Activated B cell treated with CpG ODN at 0.5 μM for 24 hours (primary cell): Measurements from ENCODE around the gene STK24. TPM values are rescaled to one million over a fixed set of nuclear protein-coding genes. Genes with fewer than 3 reads are reported as not detected.

ENCODE experiments used
- ATAC-seq: fragments of 200-7000 bp; cut with Tn5 transposase; one replicate; pipeline ENCODE4 v1.10.0; 2021; ENCODE audit warnings: low read depth, mild to moderate bottlenecking, moderate library complexity
- CTCF ChIA-PET: fragments of 350-600 bp; sonication (Branson Sonifier 250); formaldehyde crosslinking; loops from one replicate; lab custom pipeline; 2021; ENCODE audit warnings: antibody characterized with exemption; lab: Charles Lee
- POLR2A ChIA-PET: fragments of 350-600 bp; sonication (Branson Sonifier 250); formaldehyde crosslinking; loops from one replicate; lab custom pipeline; 2021; ENCODE audit warnings: antibody characterized with exemption; lab: Charles Lee
- DNase-seq: peaks from one replicate; pipeline ENCODE4 v3.0.0; 2022
- H3K27ac Mint-ChIP-seq: one replicate; pipeline ENCODE4 v1.8.0; 2020; ENCODE audit warnings: mixed read lengths
- H3K27me3 Mint-ChIP-seq: one replicate; pipeline ENCODE4 v1.8.0; 2021; ENCODE audit warnings: mixed read lengths
- H3K36me3 Mint-ChIP-seq: one replicate; pipeline ENCODE4 v1.8.0; 2021; ENCODE audit warnings: low read depth, mixed read lengths
- H3K4me1 Mint-ChIP-seq: one replicate; pipeline ENCODE4 v1.8.0; 2021; ENCODE audit warnings: mixed read lengths
- H3K4me3 Mint-ChIP-seq: one replicate; pipeline ENCODE4 v1.8.0; 2020; ENCODE audit warnings: mild to moderate bottlenecking, mixed read lengths
- H3K9me3 Mint-ChIP-seq: one replicate; pipeline ENCODE4 v1.8.0; 2020; ENCODE audit warnings: mixed read lengths
- CTCF ChIP-seq: fragments of 200-600 bp; IDR thresholded peaks from one replicate; pipeline ENCODE4 v1.8.0; 2022; ENCODE audit warnings: antibody characterized with exemption, mild to moderate bottlenecking
- intact Hi-C: fragments of 100-400 bp; cut with micrococcal nuclease; formaldehyde crosslinking; loops from one replicate; pipeline ENCODE4 v1.15.1; 2024
- total RNA-seq: library from RNA; stranded (reverse); gene quantifications from 2 replicates; pipeline ENCODE4 v1.2.3, GENCODE V29; 2022

The STK24 gene
- total RNA-seq, 1 donor from 2014 or later: 84.8 TPM

- ChIA-PET CTCF (no interaction called here), POLR2A (no interaction called here)
- no peak for DNase-seq
- Mint-ChIP-seq H3K9me3 (no peaks in the 10 kb centered on the region), H3K4me1 (peaks cover 1% of the 10 kb centered on the region), H3K27ac (no peak overlapping the region), H3K4me3 (no peak overlapping the region), H3K27me3 (peaks cover 7% of the 10 kb centered on the region), H3K36me3 (no peaks in the 10 kb centered on the region)
- ATAC-seq: no peak
- TF ChIP-seq CTCF: no peak
- intact Hi-C loops: no loop called here
Measured at GRCh38 chr13:98613591-98613990, 36.7 kb upstream of the STK24 start.

GRCh38 chr13:98609756-98610155, 32.8 kb upstream of the STK24 start:
- ATAC-seq: no peak
- intact Hi-C loops: no loop called here
- POLR2A ChIA-PET: no interaction called here

GRCh38 chr13:98606296-98606695, 29.4 kb upstream of the STK24 start:
- Mint-ChIP-seq H3K4me1 (peaks cover 1% of the 10 kb centered on the region), H3K27me3 (peaks cover 3% of the 10 kb centered on the region), H3K9me3 (no peaks in the 10 kb centered on the region), H3K4me3 (no peak overlapping the region), H3K27ac (no peak overlapping the region), H3K36me3 (no peaks in the 10 kb centered on the region)
- ATAC-seq: no peak
- ChIA-PET CTCF (no interaction called here), POLR2A (no interaction called here)
- no peak for TF ChIP-seq CTCF
- intact Hi-C loops: no loop called here
- no peak for DNase-seq

More at GRCh38 chr13:98609756-98610155, 32.8 kb upstream of the STK24 start:
- Mint-ChIP-seq H3K27ac (no peak overlapping the region), H3K4me3 (no peak overlapping the region), H3K36me3 (no peaks in the 10 kb centered on the region), H3K4me1 (peaks cover 1% of the 10 kb centered on the region), H3K9me3 (no peaks in the 10 kb centered on the region), H3K27me3 (peaks cover 7% of the 10 kb centered on the region)
- CTCF ChIA-PET: no interaction called here
- no peak for TF ChIP-seq CTCF
- DNase-seq: no peak

- Mint-ChIP-seq H3K4me3 (no peak overlapping the region), H3K27me3 (no peaks in the 10 kb centered on the region), H3K9me3 (no peaks in the 10 kb centered on the region), H3K36me3 (no peaks in the 10 kb centered on the region), H3K27ac (no peak overlapping the region), H3K4me1 (peaks cover 9% of the 10 kb centered on the region)
- DNase-seq: no peak
- CTCF ChIA-PET: no interaction called here
- no peak for TF ChIP-seq CTCF
- POLR2A ChIA-PET: interaction anchor here (0.5 kb wide), 1 partner anchor 526 kb away, joined by 3 read pairs; no protein-coding TSS in a partner anchor
- intact Hi-C loops: no loop called here
- ATAC-seq: no peak
Measured at GRCh38 chr13:98599502-98600328, 22.8 kb upstream of the STK24 start.

- ChIA-PET CTCF (no interaction called here), POLR2A (no interaction called here)
- Mint-ChIP-seq H3K4me3 (no peak overlapping the region), H3K27ac (no peak overlapping the region), H3K9me3 (no peaks in the 10 kb centered on the region), H3K27me3 (no peaks in the 10 kb centered on the region), H3K4me1 (peaks cover 9% of the 10 kb centered on the region), H3K36me3 (no peaks in the 10 kb centered on the region)
- DNase-seq (no peak), ATAC-seq (no peak)
- intact Hi-C loops: no loop called here
- TF ChIP-seq CTCF: no peak
Measured at GRCh38 chr13:98598043-98598442, 21.1 kb upstream of the STK24 start.
